ENCODE measurements around the gene HIP1R.

Gene HIP1R

DNA sequence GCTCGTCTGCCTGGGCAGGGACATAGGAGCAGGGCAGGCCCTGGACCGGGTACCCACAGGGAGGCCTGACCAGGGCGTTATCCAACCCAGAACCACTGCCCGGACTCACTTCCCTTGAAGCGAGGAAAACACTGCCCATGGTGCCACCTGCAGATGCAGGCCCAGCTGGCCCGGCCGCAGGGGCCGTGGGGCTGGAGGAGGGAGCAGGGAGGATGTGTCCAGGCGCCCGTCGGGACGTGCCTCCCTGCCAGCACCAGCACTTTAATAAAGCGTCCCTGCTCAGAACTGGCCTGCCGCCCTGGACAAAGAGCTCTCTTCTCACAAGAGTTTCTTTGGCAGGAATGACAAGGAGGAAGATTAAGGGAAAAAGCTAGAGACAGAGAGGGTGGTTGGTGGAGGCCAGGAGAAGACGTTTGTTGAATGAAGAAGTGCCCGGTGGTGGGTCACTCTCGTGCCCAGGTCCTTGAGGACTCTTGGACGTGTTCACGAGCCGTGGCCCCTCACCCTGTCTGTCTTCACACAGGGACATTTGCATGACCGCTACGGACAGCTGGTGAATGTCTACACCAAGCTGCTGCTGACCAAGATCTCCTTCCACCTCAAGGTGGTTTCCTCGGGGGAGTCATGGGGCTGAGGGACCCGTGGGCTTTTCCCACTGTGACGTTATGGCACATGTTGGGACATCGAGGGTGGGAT, 14.2 kb downstream of the HIP1R start:
- DNase-seq: no peak

- DNase-seq: no peak
These were observed 14.8 kb downstream of the HIP1R start for GRCh38 chr12:122850048-122850445.

DNA sequence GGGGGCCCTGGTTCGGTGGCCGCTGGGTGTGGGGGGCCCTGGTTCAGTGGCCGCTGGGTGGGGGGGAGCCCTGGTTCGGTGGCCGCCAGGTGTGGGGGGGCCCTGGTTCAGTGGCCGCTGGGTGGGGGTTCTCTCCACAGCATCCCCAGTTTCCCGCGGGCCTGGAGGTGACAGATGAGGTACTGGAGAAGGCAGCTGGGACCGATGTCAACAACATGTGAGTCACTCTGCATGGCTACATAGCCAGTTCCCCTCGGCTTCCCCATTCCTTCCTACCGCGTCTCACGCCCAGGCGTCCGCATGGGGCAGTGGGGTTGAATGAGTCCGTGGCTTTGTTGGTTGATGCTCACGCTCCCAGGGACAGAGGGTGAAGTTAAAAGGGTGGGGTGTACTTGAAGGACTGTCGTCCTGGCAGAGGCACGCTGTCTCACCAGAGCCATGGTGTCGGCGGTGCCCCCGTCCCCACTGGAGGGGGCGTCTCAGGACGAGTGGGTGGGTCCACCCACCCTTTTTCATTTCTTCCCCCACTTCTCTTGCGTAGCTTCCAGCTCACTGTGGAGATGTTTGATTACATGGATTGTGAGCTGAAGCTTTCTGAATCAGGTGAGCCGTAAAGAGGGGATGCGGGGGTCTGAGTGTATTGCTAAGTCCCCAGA, 15.6 kb downstream of the HIP1R start:
- DNase-seq: no peak

- peak; percentile 14 for DNase-seq
These were observed 16.6 kb downstream of the HIP1R start for GRCh38 chr12:122851820-122852219.

- DNase-seq: no peak
These were observed 17.3 kb downstream of the HIP1R start for GRCh38 chr12:122852336-122853275.

DNA sequence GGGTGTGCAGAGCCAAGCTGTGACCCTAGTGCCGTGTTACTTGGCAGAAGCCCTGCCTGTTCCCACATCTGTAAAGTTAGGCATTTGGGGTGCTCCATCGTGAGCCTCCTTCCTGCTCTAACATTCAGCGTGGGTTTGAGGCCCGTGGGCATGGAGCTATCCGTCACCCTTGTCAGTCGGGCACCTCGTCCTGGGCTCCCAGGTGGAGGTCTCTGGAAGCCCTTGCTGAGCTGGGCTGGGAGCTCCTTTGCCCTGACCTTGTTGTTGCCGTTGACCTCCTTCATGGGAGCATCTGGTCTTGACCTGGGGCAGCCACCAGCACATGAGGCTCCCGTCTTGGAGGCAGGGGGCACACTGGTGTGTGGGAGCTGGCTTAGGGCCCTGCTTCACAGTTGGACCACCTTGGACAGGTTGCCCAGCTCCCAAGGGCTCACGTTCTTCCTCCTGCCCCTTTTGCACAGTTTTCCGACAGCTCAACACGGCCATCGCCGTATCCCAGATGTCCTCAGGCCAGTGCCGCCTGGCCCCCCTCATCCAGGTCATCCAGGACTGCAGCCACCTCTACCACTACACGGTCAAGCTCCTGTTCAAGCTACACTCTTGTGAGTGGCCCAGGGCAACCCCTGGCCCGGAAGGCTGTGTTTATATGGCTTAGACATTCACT, 18.5 kb downstream of the HIP1R start:
- DNase-seq: no peak

- DNase-seq: no peak
These were observed 19.3 kb downstream of the HIP1R start for GRCh38 chr12:122854554-122854953.

DNA sequence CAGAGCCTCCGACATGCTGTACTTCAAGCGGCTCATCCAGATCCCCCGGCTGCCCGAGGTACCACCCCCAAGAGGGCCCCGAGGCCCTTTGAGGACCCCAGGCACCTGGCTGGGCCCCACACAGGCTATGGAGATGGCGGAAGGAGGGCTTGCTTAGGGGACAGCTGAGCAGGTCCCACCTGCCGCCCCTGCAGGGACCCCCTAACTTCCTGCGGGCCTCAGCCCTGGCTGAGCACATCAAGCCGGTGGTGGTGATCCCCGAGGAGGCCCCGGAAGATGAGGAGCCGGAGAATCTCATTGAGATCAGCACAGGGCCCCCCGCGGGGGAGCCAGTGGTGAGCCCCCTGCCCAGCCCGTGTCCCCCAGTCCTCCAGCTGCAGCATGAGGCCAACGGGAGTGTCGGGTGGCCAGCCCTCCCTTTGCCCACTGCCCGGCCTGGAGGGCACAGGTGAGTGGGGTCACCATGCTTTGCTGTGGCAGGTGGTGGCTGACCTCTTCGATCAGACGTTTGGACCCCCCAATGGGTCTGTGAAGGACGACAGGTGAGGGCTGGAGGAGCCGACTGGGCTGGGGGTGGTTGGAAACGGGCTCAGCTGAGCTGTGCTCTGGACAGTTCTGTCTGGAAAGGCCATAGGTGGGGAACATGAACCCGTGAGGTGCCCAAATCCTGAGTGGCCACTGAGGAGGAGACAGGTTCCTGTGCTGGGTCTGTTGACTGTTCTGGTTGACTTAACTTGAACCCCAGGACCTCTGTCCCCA, 20.0 kb downstream of the HIP1R start:
- DNase-seq: no peak

GRCh38 chr12:122855928-122856831, 20.9 kb downstream of the HIP1R start:
- peak; percentile 69 for DNase-seq

DNA sequence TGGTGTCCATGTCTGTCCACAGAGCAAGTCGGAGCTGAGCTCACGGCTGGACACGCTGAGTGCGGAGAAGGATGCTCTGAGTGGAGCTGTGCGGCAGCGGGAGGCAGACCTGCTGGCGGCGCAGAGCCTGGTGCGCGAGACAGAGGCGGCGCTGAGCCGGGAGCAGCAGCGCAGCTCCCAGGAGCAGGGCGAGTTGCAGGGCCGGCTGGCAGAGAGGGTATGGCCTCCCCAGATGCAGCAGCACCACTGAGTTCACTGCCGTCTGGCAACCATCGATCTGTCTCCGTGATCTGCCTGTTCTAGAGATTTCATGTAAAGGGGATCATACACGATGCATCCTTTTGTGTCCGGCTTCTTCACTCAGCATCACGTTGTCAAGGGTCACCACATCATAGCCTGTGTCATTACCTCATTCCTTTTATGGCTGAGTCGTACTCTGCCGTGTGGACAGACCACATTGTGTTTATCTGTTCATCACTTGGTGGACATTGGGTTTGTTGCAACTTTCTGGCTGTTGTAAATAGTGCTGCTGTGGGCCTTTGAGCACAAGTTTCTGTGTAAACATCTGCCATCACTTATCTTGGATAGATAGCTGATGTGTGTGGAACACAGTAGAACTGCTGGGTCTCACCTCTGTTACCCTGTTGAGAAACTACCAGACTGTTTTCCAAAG, 21.9 kb downstream of the HIP1R start:
- no peak for DNase-seq

DNA sequence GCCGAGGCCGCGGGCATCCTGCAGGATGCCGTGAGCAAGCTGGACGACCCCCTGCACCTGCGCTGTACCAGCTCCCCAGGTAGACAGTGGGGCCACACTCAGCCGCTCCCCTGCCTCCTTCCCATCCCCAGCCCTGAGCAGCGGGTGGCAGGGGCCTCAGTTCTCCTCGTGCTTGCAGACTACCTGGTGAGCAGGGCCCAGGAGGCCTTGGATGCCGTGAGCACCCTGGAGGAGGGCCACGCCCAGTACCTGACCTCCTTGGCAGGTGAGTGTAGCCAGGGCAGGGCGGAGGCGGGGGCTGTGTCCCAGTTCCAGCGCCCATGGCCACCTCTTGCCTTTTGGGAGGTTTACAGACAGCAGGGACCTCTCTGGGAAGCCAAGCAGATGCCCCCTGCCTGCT, 22.9 kb downstream of the HIP1R start:
- DNase-seq: no peak

DNA sequence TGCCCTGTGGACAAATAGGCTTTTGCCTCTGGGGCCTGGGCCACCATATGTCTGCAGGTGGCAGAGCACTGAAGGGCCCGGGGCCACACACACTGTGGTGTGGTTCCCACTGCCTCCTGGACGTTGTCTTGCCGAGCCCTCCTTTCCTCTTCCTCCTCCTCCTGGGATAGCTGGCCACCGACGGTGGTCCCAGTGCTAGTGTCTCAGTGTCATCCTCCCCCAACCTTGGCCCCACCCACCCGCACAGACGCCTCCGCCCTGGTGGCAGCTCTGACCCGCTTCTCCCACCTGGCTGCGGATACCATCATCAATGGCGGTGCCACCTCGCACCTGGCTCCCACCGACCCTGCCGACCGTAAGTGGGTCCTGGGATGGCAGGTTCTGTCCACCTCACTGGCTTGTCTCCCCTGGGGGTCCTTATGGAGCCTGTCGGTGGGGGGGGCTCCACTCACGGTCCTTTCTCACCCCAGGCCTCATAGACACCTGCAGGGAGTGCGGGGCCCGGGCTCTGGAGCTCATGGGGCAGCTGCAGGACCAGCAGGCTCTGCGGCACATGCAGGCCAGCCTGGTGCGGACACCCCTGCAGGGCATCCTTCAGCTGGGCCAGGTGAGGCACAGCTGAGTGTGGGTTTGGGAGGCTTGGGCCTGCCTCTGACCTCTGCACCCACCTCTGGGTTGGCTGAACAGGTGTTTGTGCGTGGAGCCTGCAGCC, 23.5 kb downstream of the HIP1R start:
- DNase-seq: no peak

DNA sequence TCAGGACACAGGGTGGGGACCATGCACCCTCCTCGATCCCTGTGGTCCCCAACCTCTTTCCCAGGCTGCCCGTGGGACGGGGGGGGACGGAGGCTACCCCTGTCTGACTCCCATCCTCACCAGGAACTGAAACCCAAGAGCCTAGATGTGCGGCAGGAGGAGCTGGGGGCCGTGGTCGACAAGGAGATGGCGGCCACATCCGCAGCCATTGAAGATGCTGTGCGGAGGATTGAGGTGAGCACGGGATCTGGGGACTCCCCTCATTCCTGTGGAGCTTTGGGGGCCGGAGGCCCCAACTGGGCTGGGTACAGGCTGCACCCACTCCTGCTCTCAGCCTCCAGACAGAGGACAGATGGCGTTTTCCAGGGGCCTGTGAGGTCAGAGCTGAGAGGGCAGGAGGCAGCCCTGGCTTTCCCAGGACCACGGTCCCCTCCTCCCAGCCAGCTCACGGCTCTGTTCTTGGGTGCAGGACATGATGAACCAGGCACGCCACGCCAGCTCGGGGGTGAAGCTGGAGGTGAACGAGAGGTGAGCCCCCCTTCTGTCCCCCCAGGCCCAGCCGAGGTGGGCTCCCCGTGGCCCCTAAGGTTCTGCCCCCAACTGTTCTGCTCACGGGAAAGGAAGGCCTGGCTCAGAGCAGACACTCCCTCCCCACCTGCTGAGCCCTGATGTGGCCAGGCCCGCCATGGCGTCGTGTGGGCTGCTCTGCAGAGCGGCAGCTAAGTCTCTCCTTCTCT, 24.2 kb downstream of the HIP1R start:
- no peak for DNase-seq

DNA sequence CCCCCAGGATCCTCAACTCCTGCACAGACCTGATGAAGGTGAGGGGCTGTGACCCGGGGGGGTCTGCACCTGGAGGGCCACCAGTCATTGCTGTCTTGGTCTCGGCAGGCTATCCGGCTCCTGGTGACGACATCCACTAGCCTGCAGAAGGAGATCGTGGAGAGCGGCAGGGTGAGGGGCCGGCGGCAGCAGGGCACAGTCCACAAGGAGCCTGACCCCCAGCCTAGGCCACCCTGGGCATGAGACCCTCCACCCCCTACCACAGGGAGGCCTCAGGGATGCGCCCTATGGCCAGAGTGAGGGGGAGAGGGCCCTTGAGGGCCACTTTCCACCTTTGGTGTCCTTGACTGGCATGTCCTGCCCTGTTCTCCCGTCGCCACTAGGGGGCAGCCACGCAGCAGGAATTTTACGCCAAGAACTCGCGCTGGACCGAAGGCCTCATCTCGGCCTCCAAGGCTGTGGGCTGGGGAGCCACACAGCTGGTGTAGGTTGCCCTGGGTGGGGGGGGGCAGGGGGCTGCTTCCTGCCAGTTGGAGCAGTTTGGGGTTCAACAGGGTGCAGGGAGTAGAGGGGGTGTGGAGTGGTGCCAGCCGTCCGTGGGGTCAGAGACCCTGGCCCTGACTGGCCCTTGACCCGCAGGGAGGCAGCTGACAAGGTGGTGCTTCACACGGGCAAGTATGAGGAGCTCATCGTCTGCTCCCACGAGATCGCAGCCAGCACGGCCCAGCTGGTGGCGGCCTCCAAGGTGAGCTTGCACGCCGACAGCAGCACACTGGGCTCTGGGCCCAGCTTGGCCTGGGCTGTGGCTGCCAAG, 25.0 kb downstream of the HIP1R start:
- DNase-seq: peak; percentile 57

DNA sequence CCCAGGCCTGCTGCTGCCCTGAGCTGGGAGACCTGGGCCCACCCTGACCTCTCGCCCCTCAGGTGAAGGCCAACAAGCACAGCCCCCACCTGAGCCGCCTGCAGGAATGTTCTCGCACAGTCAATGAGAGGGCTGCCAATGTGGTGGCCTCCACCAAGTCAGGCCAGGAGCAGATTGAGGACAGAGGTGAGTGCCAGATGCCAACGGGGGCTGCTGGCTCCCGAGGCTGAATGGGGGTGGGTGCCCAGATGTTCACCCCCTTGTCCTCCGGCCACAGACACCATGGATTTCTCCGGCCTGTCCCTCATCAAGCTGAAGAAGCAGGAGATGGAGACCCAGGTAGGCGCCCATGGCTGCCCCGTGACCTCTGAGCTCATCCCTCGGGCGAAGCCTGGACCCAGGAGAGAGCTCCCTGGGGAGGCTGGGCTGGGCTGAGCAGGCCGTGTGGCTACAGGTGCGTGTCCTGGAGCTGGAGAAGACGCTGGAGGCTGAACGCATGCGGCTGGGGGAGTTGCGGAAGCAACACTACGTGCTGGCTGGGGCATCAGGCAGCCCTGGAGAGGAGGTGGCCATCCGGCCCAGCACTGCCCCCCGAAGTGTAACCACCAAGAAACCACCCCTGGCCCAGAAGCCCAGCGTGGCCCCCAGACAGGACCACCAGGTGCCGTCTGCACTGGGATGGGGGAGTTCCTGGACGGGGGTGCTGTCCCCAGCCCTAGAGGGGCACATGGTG, 25.8 kb downstream of the HIP1R start:
- no peak for DNase-seq

DNA sequence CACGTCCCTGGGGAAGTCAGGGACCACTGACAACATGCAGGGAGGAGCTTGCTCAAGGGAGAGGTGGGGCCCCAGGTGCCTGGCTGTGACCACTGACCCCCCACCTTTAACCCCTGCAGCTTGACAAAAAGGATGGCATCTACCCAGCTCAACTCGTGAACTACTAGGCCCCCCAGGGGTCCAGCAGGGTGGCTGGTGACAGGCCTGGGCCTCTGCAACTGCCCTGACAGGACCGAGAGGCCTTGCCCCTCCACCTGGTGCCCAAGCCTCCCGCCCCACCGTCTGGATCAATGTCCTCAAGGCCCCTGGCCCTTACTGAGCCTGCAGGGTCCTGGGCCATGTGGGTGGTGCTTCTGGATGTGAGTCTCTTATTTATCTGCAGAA, 26.3 kb downstream of the HIP1R start:
- DNase-seq: no peak

GRCh38 chr12:122862110-122862634, 26.9 kb downstream of the HIP1R start:
- DNase-seq: no peak

Data from DMS79 treated with DMSO at 0.1 percent for 48 hours (cell line).